AG04449 (cell line): ENCODE measurements around the gene DPPA4.

Experiments
- CTCF ChIA-PET: fragments of 350-600 bp; formaldehyde crosslinking; extraction: SDS; loops from one replicate; lab custom pipeline; 2021; ENCODE audit warnings: antibody characterized with exemption; lab: Yijun Ruan, JAX
- POLR2A ChIA-PET: fragments of 400-600, 350-600 bp; formaldehyde crosslinking; extraction: SDS; loops from one replicate; lab custom pipeline; 2020; ENCODE audit warnings: antibody characterized with exemption, inconsistent platforms; lab: Yijun Ruan, JAX
- DNase-seq: peaks from one replicate; pipeline ENCODE4 v3.0.0-alpha.2; 2010; ENCODE audit warnings: low read depth, low spot score
- H3K4me3 ChIP-seq: 2 replicates; pipeline ENCODE4 v1.5.1; 2011; ENCODE audit warnings: low read depth, mild to moderate bottlenecking, control low read depth, low read length
- CTCF ChIP-seq: IDR thresholded peaks from one replicate; pipeline ENCODE4 v1.5.1; 2011; ENCODE audit warnings: mild to moderate bottlenecking, moderate library complexity, low read length, control low read depth, inconsistent platforms; ENCODE audit not compliant: insufficient read depth; ENCODE audit errors: missing control alignments

The DPPA4 gene

GRCh38 chr3:109313061-109313460, 24.3 kb downstream of the DPPA4 start:
- H3K4me3 ChIP-seq = no peak overlapping the region
- no peak for DNase-seq
- POLR2A ChIA-PET = no interaction called here
- CTCF ChIA-PET = no interaction called here
- TF ChIP-seq CTCF = no peak

GRCh38 chr3:109297496-109297895, 39.9 kb downstream of the DPPA4 start:
- ChIA-PET POLR2A (no interaction called here), CTCF (no interaction called here)
- no peak overlapping the region for H3K4me3 ChIP-seq
- no peak for TF ChIP-seq CTCF
- DNase-seq = no peak

- POLR2A ChIA-PET = no interaction called here
- TF ChIP-seq CTCF = no peak
- no peak for DNase-seq
- no peak overlapping the region for H3K4me3 ChIP-seq
- CTCF ChIA-PET = no interaction called here
Observed at GRCh38 chr3:109284071-109284470, 53.3 kb downstream of the DPPA4 start.

GRCh38 chr3:109278546-109278945, 58.8 kb downstream of the DPPA4 start:
- ChIA-PET POLR2A (no interaction called here), CTCF (no interaction called here)
- no peak overlapping the region for H3K4me3 ChIP-seq
- no peak for DNase-seq
- no peak for TF ChIP-seq CTCF

- no peak for TF ChIP-seq CTCF
- POLR2A ChIA-PET = no interaction called here
- no peak for DNase-seq
- no peak overlapping the region for H3K4me3 ChIP-seq
- CTCF ChIA-PET = no interaction called here
Observed at GRCh38 chr3:109278141-109278540, 59.2 kb downstream of the DPPA4 start.
